ENCODE results near the gene C11orf86. TPM values are rescaled to one million over a fixed set of nuclear protein-coding genes. Genes with fewer than 3 reads are reported as not detected.

The C11orf86 gene
- total RNA-seq, 2 experiments from 2014 or later = not detected

DNA sequence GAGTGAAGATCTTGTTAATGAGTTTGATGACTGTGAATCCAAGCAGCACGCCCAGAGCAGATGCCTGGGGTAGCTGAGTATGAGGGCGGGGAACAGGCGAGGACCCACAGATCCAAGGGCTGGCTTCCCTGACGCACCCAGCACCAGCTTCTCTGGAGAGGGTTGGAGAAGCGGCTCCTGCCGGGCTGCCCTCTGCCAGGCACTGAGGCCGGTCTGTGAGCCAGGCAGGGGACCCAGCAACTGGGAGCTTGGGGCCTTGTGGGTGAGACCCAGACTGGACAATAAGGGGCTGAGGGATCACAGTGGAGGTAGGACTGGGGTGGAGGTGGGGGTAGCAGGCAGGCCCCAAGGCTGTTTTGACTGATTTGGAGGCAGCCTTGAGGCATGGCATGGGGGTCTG lies 39.2 kb downstream of the C11orf86 start:
- CTCF ChIA-PET = no interaction called here
- POLR2A ChIA-PET = no interaction called here

DNA sequence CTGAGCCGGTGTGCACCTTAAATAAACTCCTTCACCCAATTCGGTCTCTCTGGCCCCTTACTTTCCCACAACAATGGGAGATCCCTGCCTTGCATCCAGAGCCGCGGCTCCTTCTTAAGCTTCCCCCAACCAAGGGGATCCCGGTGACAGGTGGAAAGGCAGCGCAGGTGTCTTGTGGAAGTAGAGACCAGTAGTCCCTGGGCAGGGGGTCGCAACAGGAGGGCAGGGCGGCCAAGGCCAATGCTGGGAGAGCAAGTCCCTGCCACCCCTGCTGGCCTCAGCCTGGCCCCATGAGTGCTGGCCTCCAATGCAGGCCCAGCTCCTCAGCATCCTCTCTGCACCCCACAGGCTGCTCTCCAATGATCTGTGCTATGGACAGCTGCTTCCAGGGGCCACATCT lies 39.9 kb downstream of the C11orf86 start:
- ChIA-PET CTCF (no interaction called here), POLR2A (no interaction called here)

DNA sequence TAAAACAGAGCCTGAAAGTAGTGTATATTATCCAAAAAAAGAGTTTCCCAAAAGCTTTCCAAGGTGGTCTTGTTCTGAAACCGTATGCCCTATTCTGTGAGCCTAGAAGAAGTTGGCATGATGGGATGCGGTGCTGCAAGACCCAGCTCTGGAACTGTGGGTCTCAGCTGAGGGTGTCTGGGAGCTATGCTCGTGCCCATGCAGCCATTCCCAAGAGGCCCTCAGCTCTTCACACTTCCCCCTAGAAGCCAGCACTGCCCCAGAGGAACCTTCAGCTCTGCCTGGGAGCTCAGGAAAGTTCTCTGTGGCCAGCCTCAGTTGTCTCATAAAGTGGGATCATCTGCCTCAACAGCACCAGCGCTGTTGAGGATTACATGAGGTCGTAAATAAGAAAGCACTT lies 41.4 kb downstream of the C11orf86 start:
- CTCF ChIA-PET = no interaction called here
- POLR2A ChIA-PET = no interaction called here

DNA sequence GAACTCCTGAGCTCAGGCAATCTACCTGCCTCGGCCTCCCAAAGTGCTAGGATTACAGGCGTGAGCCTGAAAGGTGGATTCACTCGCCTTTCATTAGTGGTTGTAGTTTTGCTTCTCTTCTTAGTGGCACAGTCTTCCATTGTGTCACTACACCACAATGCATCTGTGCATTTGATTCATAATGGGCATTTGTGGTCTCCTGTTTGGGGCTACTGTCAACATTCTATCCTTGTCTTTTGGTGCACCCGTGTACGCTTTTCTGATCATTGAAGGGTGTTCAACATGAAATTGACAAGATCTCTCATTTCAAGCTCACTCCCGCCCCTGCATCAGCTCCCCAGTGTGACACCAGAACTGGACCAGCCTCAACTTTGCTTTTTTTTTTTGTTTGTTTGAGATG lies 45.8 kb downstream of the C11orf86 start:
- ChIA-PET CTCF (interaction anchor here (1.1 kb wide), 1 partner anchor 132 kb away, joined by 3 read pairs; no protein-coding TSS in a partner anchor), POLR2A (no interaction called here)

DNA sequence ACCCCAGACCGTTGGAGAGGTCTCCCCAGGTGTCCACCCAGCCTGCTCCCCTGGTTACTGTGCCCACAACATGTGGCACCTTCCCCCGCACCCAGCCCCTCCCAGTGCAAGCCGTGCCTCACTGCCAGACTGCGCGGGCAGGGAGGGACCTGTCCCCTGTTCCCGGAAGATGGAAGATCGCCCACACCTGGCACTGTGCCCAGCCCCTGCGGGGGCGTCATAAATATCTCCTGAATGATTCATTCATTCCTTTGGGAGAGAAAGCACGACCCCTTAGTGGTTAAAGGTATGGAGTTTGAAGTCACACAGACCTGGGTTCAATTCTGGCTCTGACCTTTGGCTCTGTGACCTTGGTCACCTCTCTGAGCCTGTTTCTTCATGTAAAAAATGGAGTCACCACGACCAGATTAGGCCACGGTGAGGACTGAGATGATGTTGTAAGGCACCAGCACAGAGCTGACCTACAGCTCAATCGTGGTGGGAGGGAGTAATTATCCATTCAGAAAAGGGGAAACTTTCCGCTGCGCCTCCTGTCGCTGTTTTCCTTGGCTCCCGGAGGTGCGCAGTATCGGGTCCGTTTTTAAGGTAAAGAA lies 47.3 kb downstream of the C11orf86 start:
- ChIA-PET POLR2A (no interaction called here), CTCF (interaction anchor here (0.6 to 1.1 kb wide), 4 partner anchors 19 to 133 kb away, joined by 3 read pairs; no protein-coding TSS in a partner anchor)

DNA sequence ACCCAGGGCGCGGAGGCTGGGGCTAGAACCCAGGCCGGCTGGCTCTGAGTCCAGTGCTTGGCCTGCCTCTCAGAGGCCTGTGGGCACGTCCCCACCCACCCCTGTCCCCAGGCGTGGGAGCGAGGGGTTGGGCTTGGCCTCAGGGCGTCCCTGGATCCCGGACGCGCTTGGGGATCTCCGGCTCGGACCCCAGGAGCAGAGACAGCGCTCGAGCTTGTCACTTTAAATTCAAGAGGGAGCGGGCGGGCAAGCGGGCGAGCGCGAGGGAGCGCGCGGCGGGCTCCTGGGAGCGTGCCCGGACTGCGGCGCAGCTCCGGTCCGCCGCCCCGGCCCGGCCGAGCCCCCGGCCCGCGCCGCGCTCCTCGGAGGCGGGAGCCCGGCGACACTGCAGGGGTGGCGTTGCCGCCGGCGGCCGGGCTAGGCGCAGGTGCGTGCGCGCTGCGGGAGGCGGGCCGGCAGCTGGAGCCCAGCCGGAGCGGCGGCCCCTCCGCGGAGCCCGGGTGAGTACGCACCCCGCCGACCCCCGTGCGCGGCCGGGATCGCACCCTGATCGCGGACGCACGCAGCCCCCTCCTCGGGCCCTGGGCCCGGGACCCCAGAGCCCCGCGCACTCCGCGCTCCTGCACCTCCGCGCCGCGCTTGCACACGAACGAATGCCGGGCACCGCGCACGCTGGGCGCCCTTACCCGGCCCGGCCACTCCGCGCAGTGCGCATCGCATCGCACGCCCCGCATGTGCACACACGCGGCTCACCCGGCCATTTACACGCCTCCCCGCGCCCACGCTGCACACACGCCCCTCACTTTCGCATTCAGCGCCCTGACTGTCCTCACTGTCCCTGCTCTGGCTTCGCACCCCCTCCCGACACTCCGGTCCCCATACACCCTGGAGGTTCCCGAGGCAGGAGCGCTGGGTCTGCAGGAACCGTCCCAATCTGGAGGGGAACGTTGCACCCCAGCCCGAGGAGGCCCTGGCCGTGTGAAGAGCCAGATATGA lies 48.2 kb downstream of the C11orf86 start, which contains the start of gene SYT12:
Gene SYT12, plus strand, starts transcription at position 174 of the 996 bp plus-strand sequence. CDS start 7,011 bp downstream, outside the sequence.
- ChIA-PET POLR2A (interaction anchor here (0.5 kb wide), 1 partner anchor 79 kb away, joined by 9 read pairs; no protein-coding TSS in a partner anchor), CTCF (interaction anchor here (1.0 kb wide), 1 partner anchor 12 kb away, joined by 3 read pairs; no protein-coding TSS in a partner anchor)

DNA sequence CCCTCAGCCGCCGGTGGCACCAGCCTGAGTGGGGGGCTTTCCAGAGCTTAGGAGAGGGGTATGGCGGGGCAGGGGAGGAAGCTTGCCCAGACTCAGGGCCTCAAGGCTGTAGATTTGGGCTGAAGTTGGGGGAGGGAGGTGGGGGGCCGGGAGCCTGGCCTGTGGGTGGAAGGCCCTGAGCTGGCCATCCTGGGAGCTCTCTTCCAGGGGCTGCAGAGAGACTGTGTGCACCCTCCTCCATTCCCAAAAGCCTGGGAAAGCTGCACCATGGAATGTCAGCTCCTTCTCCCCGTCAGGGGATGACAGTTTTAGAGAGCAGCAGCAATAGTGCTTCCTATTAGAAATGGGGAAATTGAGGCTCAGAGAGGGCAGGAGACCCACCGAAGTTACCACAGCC lies 48.9 kb downstream of the C11orf86 start:
- CTCF ChIA-PET = interaction anchor here (1.0 to 1.5 kb wide), 2 partner anchors 13 to 48 kb away, joined by 3 to 4 read pairs; partner anchors contain the start of gene C11orf86
- POLR2A ChIA-PET = interaction anchor here (0.5 kb wide), 1 partner anchor 80 kb away, joined by 9 read pairs; no protein-coding TSS in a partner anchor

DNA sequence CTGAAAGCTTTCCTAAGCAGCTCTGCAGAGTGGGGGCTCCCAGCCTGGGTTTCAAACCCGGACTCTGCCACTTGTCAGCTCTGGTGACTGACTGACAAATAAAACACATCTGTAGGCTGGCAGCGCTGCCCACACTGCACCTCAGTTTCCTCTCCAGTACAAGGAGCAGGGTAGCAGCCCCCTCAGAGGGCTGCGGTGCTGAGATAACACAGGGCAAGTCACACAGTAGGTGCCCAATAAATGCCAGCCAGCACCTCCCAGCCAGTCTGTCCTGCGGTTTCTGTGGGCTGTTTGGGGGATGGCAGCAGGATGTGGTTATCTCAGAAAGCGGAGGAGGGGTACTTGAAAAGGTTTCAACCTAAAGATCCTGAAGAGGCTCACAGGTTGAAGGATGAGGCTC lies 49.3 kb downstream of the C11orf86 start:
- CTCF ChIA-PET = interaction anchor here (1.0 to 1.5 kb wide), 2 partner anchors 14 to 49 kb away, joined by 3 to 4 read pairs; partner anchors contain the start of gene C11orf86
- POLR2A ChIA-PET = no interaction called here

DNA sequence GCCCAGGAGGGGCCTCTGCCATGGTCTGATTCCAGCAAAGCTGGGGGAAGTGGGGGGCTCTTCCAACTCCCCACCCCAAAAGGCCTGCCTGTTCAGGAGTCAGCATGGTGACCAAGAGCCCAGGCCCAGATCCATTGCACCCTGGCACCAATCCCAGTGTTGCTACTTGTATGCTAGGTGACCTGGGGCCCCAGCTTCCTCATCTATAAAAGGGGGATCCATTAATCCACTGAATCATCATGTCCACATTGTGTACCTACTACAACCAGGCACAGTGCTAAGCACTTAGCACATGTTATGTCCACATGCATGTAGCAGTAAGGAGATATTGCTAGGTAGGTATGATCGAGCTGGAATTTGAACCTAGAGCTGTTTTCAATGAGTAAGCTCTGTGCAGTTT lies 49.9 kb downstream of the C11orf86 start:
- POLR2A ChIA-PET = no interaction called here
- CTCF ChIA-PET = interaction anchor here (0.8 to 1.5 kb wide), 2 partner anchors 49 to 59 kb away, joined by 4 read pairs; partner anchors contain the start of gene C11orf86

DNA sequence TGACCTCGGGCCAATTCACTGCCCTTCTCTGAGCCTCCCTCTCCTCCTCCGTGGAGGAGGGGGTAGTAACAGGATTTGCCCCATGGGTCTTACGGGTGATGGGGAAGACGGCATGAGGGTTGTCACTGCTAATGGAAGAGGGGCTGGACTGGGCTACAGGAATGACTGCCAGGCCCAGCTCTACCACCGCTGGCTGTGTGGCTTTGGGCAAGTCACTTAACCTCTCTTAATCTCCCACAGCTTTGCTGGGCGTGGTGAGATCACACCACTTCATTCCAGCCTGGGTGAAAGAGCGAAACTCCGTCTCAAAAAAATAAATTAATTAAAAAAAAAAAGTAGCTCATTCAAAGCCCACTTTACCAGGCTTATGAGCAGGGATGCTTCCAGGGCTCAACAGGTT lies 50.6 kb downstream of the C11orf86 start:
- POLR2A ChIA-PET = no interaction called here
- CTCF ChIA-PET = interaction anchor here (0.8 to 1.5 kb wide), 2 partner anchors 50 to 58 kb away, joined by 4 read pairs; partner anchors contain the start of gene C11orf86

Other genes starting within 250 kb of the C11orf86 start
- gene SPTBN2, start 246.1 kb upstream of the C11orf86 start, total RNA-seq = under 1 TPM; 0.59 to 0.96 TPM
- 10 to 100 TPM; 31.6 to 33.5 TPM for gene RCE1, start 131.9 kb upstream of the C11orf86 start, total RNA-seq
- gene LRFN4, start 118.2 kb upstream of the C11orf86 start, total RNA-seq = 10 to 100 TPM; 40.5 to 42.3 TPM
- gene PC, start 16.9 kb upstream of the C11orf86 start, total RNA-seq = 10 to 100 TPM; 10.7 to 10.9 TPM
- gene SYT12, start 47.8 kb downstream of the C11orf86 start, total RNA-seq = not detected
- 1 to 10 TPM; 1.5 to 1.8 TPM for gene RHOD, start 81.5 kb downstream of the C11orf86 start, total RNA-seq
- 10 to 100 TPM; 85.3 to 87.6 TPM for gene KDM2A, start 144.0 kb downstream of the C11orf86 start, total RNA-seq

All from activated CD8-positive, alpha-beta memory T cell treated with anti-CD3 and anti-CD28 coated beads for 36 hours (primary cell).